ENCODE results near the gene DNAJC15.

- TF ChIP-seq CTCF (conservative IDR thresholded peaks at IDR 0.05 in 1 of 2, IDR thresholded peaks at IDR 0.05 in 1 of 2; ENCODE audit: low read depth in 1 of 2, low read length in 2 of 2) (peak; percentile 4 to 20), EZH2 (IDR thresholded peaks at IDR 0.05; ENCODE audit: low read length, missing control alignments) (no peak)
Observed at GRCh38 chr13:43023289-43023963, at the start of gene DNAJC15.

Data from fibroblast of lung (primary cell).